ENCODE data around the gene DNASE1L1.

DNASE1L1 gene

GRCh38 chrX:154353172-154353843, 55.7 kb downstream of the DNASE1L1 start:
- in situ Hi-C loops (cut with HindIII; ENCODE audit: low sequenced_read_pairs), result no loop called here

GRCh38 chrX:154352466-154352865, 56.6 kb downstream of the DNASE1L1 start:
- in situ Hi-C loops (cut with HindIII; ENCODE audit: low sequenced_read_pairs), result no loop called here

GRCh38 chrX:154352012-154352401, 57.0 kb downstream of the DNASE1L1 start:
- in situ Hi-C loops (cut with HindIII; ENCODE audit: low sequenced_read_pairs), result no loop called here
